NCI-H1694 (cell line): Measurements from ENCODE around the gene EML4.

Experiments used
- DNase-seq: peaks from one replicate; lab custom pipeline; 2025; lab: John Stamatoyannopoulos, UW

Gene EML4

DNA sequence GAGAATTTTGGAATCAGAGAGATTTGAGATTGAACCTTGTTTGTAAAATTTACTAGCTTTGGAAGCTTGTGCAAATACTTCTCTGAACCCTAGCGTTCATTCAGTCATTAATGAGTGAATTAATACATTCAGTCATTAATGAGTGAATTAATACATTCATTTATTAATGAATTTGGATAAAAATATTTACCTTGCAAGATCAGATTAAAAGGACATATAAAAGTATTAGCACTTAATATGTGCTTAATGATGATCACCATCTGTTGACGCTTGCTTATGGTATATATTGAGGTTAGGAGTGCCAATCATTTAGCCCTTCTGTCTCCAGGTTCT lies 26.9 kb downstream of the EML4 start:
- no peak for DNase-seq

DNA sequence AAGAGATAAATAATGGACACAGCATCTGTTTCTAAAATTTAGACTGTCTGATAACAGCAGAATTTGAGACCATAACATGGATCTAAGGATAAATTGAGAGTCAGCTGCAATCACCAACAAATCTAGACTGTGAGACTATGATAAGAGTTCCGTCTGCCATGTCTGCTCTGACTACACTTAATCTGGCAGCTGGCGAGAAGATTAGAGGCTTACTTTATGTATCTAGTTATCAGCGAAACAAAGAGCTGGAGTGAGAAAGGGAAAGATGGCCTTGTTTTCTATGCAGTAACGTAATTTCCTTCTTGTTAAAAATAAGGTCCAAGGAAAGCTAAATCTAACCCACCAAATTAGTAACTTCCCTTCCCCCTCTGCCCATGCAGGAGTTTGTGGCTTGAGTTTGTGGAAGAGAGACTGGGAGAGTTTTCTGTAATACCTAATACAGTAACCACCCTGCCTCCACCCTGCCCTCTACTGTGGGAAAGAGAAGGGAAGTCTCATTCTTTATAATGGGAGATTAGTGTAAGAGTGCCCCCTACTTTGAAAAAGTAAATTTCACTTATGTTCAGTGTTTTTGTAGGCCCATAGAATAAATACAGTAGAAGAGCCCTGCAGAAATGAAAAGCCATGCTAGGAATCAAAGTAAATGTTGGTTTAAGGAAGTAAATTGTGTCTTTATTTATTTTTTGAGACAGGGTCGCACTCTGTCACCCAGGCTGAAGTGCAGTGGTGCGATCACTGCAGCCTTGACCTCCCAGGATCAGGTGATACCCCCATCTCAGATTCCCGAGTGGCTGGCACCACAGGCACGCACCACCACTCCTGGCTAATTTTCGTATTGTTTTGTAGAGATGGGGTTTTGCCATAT lies 27.5 kb downstream of the EML4 start:
- peak; percentile 40 for DNase-seq

DNA sequence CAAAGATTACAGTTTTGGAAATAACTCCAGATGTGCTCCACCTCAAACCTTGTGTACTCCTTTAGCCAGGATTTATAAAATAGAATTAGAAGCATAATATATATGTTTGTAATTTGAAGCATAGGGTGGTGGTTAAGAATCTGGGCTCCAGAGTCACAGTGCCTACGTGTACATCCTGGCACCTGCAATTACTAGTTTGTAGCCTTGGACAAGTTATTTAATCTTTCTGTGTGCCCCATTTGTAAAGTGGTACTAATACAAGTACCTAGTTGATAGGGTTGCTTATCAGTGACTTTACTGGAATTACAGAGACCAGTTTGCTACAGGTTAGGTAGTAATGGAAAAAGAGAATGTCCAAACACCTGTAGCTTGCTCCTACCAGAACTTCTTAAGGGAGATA lies 28.6 kb downstream of the EML4 start:
- DNase-seq, result no peak

DNA sequence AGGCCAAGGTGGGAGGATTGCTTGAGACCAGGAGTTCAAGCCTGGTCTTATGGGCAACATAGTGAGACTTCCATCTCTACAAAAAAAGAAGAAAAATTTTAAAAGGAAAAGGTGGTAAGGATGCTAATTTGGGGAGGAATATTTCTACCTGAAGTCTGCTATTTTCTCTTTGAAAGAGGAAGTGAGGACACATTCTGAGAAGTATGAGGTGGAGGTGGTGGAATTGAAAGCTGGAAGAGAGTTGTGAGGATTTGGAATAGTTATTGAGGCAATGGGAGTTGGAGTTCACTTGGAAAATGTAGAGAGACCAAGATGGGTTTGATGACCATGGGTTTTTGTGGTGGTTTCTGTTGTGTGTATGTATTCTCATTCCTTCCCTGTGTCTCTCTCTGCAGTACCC lies 29.3 kb downstream of the EML4 start:
- DNase-seq, result no peak

DNA sequence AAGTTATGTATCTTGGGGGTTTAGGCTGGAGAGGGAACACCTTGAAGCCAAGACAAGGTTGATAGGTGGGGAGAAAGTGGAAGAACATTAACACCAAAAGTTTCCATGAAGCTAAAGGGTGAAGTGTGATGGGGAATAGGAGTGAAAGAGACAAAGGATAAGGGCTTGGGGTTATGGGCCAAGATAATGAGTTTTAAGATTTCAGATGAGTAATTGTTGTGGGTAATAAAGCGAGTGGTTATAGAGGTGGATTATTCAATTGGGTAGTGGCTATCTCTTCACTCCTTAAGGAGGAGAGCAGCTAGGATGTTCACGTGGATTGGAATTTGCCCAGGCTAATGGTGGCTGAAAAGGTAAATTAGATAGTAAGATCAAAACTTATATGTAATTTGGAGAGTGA lies 29.8 kb downstream of the EML4 start:
- no peak for DNase-seq

DNA sequence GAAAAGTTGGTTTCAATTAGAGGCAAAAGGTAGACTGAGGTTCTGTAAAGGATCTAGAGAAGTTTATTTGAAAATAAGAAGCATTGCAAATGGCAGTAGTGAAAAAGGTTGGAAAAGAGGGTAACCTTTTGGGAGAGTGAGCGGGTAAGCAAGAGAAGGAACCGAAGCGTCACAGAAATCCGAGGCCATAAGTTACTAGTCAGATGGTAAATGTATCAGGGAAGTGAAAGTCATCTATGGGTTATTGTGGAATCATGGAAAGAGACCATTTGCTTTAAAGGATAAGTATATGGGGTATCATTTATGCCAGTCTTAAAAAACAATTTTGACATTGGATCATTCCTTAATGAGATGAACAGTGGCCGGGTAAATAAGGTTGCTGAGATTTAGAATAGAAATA lies 30.5 kb downstream of the EML4 start:
- no peak for DNase-seq

DNA sequence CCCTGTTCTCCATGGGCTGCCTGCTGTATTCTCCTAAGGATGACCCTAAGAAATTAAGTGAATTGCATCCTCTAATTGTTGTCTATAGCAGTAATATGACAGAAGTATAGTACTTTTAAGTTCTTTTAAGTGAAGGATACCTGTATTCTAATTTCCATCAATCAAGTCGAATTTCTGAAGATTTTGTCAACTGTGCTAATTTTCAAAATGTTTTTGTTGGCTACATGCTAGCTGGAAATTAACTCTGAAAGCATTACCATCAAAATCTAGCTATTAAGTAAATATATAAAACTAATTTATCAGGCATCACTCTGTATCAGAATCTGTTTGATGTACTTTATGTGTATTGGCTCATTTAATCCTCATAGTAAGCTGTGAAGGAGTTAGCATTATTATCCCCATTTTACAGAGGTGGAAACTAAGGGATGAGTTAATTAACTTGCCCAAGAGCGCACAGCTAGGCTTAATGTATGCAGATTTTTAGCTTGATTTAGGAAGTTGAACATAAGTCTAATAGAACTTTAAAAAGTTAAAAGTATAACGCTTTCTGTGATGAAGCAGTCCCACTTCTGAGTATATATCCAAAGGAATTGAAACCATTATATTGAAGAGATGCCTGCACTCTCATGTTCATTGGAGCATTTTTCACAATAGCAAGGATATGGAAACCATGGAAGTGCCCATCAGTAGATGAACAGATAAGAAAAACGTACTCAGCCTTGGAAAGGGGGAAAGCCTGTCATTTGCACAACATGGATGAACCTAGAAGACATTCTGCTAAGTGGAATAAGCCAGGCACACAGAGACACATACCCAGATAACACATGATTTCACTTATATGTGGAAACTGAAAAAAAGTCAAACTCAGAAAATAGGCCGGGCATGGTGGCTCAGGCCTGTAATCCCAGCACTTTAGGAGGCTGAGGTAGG lies 32.0 kb downstream of the EML4 start:
- DNase-seq, result no peak

DNA sequence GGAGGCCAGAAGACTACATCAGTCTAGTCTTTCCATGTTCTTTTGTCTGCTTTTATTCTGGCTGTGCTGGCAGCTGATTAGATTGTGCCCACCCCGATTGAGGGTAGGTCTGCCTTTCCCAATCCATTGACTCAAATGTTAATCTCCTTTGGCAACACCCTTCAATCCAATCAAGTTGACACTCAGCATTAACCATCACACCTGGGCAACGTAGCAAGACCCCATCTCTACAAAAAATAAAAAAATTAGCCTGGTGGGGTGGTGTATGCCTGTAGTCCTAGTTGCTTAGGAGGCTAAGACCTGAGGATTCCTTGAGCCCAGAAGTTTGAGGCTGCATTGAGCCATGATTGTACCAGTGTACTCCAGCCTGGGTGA lies 33.5 kb downstream of the EML4 start:
- DNase-seq, result no peak

DNA sequence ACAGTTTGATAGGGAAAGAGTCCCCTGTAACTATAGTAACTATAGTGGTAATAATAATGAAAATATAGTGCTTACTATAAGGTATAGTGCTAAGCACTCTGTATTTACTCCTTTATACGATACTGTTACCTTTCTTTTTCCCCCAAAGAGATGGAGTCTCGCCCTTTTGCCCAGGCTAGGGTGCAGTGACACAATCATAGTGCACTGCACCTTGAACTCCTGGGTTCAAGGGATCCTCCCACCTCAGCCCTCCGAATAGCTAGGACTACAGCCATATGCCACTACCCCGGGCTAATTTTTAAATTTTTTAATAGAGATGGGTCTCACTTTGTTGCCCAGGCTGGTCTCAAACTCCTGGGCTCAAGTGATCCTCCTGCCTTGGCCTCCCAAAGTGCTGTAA lies 34.6 kb downstream of the EML4 start:
- DNase-seq, result no peak

DNA sequence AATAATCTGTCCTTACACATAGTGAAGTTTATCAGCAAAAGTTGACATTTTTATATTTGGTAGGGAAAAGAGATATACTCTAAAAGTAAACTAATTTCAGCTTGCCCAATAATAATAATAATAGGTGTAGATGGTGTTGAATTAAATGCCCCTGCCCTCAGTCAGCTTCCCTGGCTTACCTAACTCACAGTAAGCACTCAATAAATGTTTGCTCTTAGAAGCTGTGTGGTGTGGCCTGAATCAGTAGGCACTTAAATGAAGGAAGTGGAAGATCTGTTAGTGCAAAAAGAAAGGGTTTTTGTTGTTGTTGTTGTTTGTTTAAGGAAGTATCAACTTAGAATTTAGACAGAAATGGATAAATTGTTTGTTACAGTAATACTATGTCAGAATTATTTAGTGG lies 36.2 kb downstream of the EML4 start:
- no peak for DNase-seq

DNA sequence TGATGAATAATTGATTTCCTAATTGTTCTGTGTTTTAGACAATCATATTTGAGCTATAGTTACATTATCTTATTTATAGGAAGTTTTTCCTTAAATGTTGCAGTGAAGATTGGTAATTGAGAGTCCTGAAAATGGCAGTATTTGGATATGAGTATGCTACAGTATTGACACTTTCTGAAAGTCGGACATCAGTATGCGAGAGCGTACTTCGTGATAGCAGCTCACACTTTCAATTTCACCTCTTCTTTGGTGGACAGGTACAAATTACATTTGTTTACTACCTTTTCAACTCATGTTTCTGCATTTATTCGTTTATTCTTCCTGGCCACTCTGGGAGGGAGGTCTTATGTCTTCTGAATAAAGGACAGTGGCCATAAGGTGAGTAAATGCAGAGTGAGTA lies 38.7 kb downstream of the EML4 start:
- no peak for DNase-seq

DNA sequence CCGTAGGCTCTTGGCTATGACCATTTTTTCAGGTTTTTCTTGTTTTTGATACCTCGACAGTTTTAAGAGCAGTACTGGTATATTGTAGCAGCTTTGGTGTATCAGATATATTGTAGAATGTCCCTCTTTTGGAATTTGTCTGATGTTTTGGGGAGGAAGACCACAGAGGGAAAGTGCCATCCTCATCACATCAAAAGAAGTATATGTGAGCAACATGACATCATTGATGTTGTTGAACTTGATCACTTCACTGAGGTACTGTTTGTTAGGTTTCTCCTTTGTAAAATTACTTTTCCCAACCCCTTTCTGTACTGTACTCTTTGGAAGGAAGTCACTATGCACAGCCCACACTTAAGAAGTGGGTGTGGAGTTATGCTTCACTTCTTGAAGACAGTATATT lies 41.0 kb downstream of the EML4 start:
- no peak for DNase-seq

DNA sequence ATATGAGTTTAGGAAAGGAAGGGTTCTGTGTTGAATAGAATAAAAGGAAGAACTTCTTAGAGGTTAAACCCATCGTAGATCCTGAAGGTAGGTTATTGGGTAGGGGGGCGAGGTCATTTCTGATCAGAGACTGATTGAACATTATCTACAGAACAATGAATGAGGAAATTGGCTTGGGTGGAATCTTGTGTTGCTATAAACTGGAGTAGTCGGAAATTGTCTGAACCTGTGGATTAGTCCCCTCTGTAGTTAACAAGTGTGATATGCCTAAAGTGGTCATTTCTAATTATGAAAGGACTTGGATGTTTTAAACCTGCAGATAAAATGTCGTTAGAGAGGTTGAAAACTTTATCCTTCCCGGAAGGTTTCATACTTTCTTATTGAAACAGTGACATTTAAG lies 42.1 kb downstream of the EML4 start:
- no peak for DNase-seq

DNA sequence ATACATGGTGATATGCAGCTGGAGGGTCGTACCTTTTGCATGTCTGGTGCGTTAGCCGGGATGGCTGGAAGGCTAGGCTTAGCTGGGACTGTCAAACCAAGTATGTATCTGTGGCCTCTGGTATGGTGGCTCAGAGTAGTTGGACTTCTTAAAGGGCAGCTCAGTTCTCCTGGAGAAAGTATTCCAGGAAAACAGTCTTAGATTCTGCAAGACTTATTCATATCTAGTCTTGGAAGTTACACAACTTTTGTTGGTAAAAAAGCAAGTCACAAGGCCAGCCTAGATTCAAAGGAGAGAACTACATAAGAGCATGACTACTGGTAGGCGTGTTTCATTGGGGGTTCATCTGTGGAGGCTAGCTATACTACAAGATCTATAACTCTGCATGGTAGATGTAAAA lies 45.5 kb downstream of the EML4 start:
- no peak for DNase-seq

DNA sequence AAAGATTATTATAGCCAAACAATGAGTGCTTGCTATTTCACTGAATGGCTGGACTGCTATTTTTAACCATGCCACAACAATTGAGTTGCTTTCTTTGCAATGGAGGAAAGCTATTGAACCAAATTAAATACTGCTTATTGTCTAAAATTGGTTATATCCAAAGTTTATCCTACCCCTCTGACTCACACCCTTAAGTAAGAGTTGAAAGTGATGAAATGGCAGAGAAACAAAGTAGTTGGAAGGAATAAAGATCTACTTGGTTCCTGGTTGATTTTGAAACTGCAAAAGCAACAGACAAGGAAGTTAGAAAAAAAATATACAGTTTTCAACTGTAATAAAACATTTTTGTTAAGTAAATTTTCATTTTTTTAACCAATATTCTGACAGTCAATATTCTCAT lies 47.5 kb downstream of the EML4 start:
- no peak for DNase-seq

DNA sequence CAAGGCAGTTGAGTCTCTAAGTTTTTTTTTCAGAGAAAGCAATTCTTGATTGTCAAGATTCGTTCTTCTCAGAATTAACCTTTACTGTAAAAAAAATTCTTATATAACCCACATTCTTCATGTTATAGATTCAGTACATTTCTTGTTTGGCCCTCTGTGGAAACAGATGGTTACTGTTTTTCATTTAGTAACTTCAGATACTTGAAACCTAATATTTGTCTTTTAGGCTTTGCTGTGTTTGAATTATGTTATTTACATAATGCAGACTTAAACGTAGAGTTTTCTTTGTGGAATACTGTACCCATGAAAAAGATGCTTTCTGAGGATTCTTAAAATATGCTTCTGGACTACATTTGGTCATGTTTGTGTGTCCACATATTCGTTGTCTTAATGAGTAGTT lies 48.2 kb downstream of the EML4 start:
- no peak for DNase-seq

DNA sequence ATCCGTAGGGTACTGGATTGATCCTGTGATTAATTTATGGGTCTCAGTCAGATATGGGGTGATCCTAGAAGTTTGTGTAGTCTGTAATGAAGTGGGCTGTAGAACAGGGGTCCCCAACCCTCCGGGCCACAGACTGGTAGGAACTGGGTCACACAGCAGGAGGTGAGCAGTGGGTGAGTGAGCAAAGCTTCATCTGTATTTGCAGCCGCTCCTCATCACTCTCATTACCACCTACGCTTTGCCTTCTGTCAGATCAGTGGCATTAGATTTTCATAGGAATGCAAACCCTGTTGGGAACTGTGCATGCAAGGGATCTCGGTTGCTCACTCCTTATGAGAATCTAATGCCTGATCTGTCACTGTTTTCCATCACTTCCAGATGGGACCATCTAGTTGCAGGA lies 48.8 kb downstream of the EML4 start:
- DNase-seq, result no peak

DNA sequence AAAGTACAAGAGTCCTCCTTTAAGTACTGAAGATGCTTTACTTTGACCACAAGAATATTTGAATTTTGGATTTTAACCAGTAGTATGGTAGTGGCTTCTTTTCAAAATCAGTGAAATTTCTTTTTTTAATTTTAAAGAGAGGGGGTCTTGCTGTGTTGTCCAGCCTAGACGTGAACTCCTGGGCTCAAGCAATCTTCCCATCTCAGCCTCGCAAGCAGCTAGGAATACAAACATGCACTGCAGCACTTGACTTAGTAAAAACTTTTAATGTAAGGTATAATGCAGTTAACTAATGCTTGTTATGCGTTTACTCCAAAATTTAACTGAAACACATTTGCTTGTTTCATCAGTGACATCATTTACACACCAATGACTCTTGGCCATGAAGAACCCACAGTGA lies 49.6 kb downstream of the EML4 start:
- DNase-seq, result no peak

DNA sequence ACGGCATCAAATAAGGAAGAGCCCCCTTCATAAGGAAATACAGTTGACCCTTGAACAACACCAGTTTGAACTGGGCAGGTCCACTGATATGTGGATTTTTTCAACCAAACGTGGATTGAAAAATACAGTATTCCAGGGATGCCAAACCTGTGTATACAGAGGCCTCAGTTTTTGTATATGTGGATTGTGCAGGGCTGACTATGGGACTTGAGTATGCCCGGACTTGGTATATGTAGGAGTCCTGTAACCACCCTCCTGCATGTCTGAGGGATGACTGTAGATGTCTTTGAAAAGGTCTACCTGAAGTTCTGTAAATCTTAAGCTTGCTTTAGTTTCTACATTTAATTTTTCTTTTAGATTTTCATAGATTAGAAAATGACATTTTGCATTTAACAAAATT lies 50.0 kb downstream of the EML4 start:
- DNase-seq, result no peak

DNA sequence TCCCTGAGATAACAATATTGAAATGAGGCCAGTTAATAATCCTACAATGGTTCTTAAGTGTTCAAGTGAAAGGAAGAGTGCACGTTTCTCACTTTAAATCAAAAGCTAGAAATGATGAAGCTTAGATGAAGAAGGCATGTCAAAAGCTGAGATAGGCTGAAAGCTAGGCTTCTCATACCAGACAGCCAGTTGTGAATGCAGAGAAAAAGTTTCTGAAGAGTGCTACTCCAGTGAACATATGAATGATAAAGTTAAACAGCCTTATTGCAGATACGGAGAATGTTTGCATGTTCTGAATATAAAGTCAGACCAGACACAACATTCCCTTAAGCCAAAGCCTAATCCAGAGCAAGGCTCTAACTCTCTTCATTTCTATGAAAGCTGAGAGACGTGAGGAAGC lies 51.4 kb downstream of the EML4 start:
- DNase-seq, result no peak

DNA sequence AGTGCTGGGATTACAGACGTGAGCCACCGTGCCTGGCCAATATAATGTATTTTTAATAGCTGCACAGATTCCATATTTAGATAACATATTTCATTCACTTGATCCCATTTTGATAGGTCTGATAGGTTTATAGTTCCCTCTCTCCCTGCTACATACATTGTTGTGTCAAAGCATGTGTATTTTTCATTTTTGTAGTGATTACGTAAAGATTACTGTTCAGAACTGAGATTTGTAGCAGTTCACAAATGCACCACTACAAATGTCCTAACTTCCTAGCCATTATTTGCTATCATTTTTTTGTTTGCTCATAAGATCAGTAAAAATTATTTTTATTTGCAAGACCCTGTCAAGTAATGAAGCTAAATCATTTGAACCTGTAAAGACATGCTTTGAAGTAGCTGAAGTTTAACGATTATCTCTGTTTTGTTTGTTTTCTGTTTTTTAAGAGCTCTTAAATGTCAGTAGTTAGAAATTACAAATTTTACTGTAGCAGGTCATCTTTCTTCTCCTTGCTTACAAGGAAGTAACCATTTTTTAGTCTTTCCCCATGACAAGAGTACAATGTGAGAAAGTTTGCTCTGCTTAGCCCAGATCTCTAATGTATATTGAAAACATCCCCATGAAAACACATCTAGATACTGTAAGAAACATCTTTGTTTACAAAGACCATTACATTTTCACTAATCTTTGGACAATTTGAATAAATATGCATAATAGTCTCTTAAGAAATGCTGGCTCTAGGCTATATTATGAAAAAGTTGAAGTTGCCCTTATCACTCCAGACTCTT lies 54.1 kb downstream of the EML4 start:
- no peak for DNase-seq

DNA sequence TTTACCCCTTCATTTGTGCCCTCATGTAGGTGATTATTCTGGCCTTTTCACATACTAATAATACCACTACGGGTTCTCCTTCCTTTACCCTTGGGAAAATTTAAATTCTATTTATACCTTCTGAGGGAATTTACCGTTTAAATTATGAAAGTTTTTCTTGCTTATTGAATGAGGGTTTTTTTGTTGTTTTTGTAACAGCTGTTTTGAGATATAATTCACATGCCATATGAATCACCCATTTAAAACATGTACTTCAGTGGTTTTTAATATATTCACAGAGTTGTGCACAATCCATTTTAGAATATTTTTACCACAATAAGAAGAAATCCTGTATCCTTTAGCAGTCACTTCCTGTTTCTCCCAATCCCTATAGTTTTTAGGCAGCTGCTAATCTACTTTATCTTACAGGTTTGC lies 54.7 kb downstream of the EML4 start:
- DNase-seq, result no peak
